HUES64 (cell line): ENCODE measurements around the gene MSN.

Source experiments
- H3K27ac ChIP-seq: 2 replicates; pipeline ENCODE4 v1.7.0; 2013; ENCODE audit warnings: low read depth, low read length, inconsistent platforms
- H3K27me3 ChIP-seq: 2 replicates; pipeline ENCODE4 v1.6.1; 2013; ENCODE audit warnings: mild to moderate bottlenecking, low read length; ENCODE audit not compliant: insufficient read depth
- H3K36me3 ChIP-seq: 2 replicates; pipeline ENCODE4 v1.6.1; 2013; ENCODE audit warnings: mild to moderate bottlenecking, low read length; ENCODE audit not compliant: insufficient read depth
- H3K4me1 ChIP-seq: 2 replicates; pipeline ENCODE4 v1.6.1; 2013; ENCODE audit warnings: mild to moderate bottlenecking, low read length, moderate library complexity; ENCODE audit not compliant: insufficient read depth
- H3K4me3 ChIP-seq: 2 replicates; pipeline ENCODE4 v1.5.1; 2013; ENCODE audit warnings: mild to moderate bottlenecking, low read length, moderate library complexity
- H3K9ac ChIP-seq: 2 replicates; pipeline ENCODE4 v1.6.1; 2013; ENCODE audit warnings: mild to moderate bottlenecking, low read depth, low read length
- H3K9me3 ChIP-seq: 2 replicates; pipeline ENCODE4 v1.6.1; 2013; ENCODE audit warnings: low read depth, low read length; ENCODE audit not compliant: insufficient read depth
- WGBS: fragments of 150-250, 120-280 bp; methylation state at CpG from one replicate; pipeline ENCODE4 v1.1.7; 2013; ENCODE audit warnings: missing lambda C conversion rate; 5-methylcytosine and 5-hydroxymethylcytosine counted together

MSN gene

DNA sequence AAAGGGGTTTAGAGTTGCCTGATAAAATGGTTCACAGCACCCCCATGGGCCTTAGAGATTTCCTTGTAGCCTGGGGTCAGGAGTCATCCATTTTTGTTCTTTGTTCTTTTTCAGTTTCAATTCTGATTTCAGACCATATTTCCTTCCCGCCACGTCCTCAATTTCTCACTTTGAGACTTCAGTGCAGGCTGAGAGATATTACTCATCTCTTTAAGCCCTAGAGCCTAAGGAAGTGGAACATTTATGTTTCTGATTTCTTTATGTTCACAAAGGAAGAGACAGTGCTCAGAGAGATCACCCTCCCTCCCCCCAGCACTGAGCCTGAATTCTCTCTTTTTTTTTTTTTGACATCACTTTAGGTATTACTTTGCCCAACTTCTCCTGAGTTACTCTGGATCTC, 56.3 kb downstream of the MSN start:
- H3K27me3 ChIP-seq = no peaks in the 10 kb centered on the region
- no peak overlapping the region for H3K9ac ChIP-seq

GRCh38 chrX:65726715-65727114, 59.3 kb downstream of the MSN start:
- WGBS = 0% methylated on average over 1 of the region's 1 CpG
- Histone ChIP-seq H3K4me1 (0 out of 2 replicates have a peak, but pooled peaks cover 11% of the 10 kb centered on the region), H3K36me3 (peaks cover 39% of the 10 kb centered on the region), H3K9me3 (no peaks in the 10 kb centered on the region), H3K27ac (no peak overlapping the region), H3K9ac (no peak overlapping the region), H3K4me3 (no peak overlapping the region), H3K27me3 (no peaks in the 10 kb centered on the region)

More for the DNA sequence above, 56.3 kb downstream of the MSN start:
- no peak overlapping the region for H3K4me3 ChIP-seq
- 0 out of 2 replicates have a peak, but pooled peaks cover 11% of the 10 kb centered on the region for H3K4me1 ChIP-seq
- 100% methylated on average over 2 of the region's 2 CpGs for WGBS
- peaks cover 12% of the 10 kb centered on the region; the same call in 1 of the 2 replicates for H3K36me3 ChIP-seq
- H3K9me3 ChIP-seq = no peaks in the 10 kb centered on the region
- no peak overlapping the region for H3K27ac ChIP-seq

DNA sequence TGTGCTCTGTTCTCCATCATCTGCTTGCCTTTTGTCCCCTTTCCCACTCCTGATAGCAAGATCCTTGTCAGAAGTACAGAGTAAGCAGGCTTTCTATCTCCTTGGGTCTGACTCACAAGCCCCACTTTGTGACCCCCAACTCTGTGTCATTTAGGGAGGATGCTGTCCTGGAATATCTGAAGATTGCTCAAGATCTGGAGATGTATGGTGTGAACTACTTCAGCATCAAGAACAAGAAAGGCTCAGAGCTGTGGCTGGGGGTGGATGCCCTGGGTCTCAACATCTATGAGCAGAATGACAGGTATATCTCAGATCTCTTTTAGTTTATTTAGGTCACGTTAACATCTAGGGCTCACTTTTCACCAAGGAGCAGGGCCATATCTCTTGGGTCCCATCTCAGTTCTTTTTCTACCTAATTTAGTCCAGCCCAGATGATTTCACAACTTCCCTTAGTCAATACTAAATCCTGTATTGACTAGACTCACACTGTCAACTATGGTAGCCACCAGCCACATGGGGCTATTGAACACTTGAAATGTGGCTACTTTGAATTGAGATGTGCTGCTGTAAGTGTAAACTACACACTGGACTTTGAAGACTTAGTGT, 64.3 kb downstream of the MSN start:
- Histone ChIP-seq H3K9me3 (no peaks in the 10 kb centered on the region), H3K4me3 (no peak overlapping the region), H3K9ac (no peak overlapping the region), H3K27me3 (no peaks in the 10 kb centered on the region), H3K27ac (no peak overlapping the region), H3K36me3 (peaks cover 83% of the 10 kb centered on the region), H3K4me1 (0 out of 2 replicates have a peak, but pooled peaks cover 3% of the 10 kb centered on the region)
- WGBS = 100% methylated on average over 1 of the region's 1 CpG

GRCh38 chrX:65740909-65741308, 73.5 kb downstream of the MSN start:
- peaks cover 56% of the 10 kb centered on the region for H3K36me3 ChIP-seq

GRCh38 chrX:65741823-65742222, 74.4 kb downstream of the MSN start:
- Histone ChIP-seq H3K9ac (no peak overlapping the region), H3K27me3 (no peaks in the 10 kb centered on the region), H3K9me3 (no peaks in the 10 kb centered on the region), H3K36me3 (peaks cover 50% of the 10 kb centered on the region), H3K4me1 (peaks cover 3% of the 10 kb centered on the region; the same call in 1 of the 2 replicates), H3K4me3 (no peak overlapping the region), H3K27ac (no peak overlapping the region)
- WGBS = 88% methylated on average over 1 of the region's 2 CpGs

More at GRCh38 chrX:65740909-65741308, 73.5 kb downstream of the MSN start:
- H3K27ac ChIP-seq = no peak overlapping the region
- H3K9me3 ChIP-seq = no peaks in the 10 kb centered on the region
- H3K27me3 ChIP-seq = no peaks in the 10 kb centered on the region
- H3K9ac ChIP-seq = no peak overlapping the region
- peaks cover 3% of the 10 kb centered on the region; the same call in 1 of the 2 replicates for H3K4me1 ChIP-seq
- no peak overlapping the region for H3K4me3 ChIP-seq

DNA sequence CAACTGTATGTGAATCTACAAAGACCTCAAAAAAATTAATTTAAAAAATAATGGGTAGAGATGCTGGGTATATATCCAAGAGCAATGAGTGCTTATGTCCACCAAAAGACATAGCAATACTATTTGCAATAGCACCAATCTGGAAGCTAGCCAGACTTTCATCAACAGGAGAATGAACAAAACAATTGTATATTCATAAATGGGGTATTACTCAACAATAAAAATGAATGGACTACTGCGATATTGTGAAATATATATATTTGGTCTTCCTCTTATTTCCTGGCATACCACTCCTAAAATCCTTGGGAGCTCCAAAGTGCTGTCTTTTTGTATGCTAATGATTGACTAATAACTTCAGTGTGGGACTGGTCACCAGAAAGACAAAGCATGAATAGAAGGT, 77.5 kb downstream of the MSN start:
- Histone ChIP-seq H3K9me3 (no peaks in the 10 kb centered on the region), H3K27ac (no peak overlapping the region), H3K27me3 (no peaks in the 10 kb centered on the region), H3K4me1 (peaks cover 3% of the 10 kb centered on the region; the same call in 1 of the 2 replicates), H3K4me3 (no peak overlapping the region), H3K36me3 (peaks cover 18% of the 10 kb centered on the region), H3K9ac (no peak overlapping the region)
- WGBS = no CpG with 5 or more reads among the region's 1 CpG

- H3K36me3 ChIP-seq = peaks cover 14% of the 10 kb centered on the region
- H3K9me3 ChIP-seq = 0 out of 2 replicates have a peak, but pooled peaks cover under 1% of the 10 kb centered on the region
- no peak overlapping the region for H3K9ac ChIP-seq
- no peak overlapping the region for H3K27ac ChIP-seq
- H3K4me3 ChIP-seq = no peak overlapping the region
- 72% methylated on average over 6 of the region's 6 CpGs for WGBS
- H3K27me3 ChIP-seq = no peaks in the 10 kb centered on the region
- H3K4me1 ChIP-seq = peaks cover 3% of the 10 kb centered on the region; the same call in 1 of the 2 replicates
Measured at GRCh38 chrX:65745427-65745826, 78.0 kb downstream of the MSN start.

DNA sequence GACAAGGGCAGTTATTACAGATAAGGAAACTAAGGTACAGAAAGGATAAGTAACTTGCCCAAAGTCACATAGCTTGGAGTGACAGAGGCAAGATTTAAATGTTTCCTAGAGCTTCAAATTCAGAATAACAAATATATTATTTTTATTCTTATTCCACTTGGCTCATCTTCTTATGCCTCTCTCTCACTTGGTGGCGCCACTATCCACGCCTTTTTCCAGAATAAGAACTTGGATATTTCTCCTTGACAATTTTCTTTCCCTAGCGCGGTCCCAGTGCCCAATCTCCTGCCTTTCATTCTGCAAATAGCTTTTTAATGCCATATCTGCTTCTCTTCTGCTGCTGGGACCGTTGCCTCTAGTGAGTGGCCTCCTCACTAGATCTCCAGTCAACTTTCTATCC, 78.5 kb downstream of the MSN start:
- Histone ChIP-seq H3K4me1 (peaks cover 3% of the 10 kb centered on the region; the same call in 1 of the 2 replicates), H3K9ac (no peak overlapping the region), H3K9me3 (0 out of 2 replicates have a peak, but pooled peaks cover 3% of the 10 kb centered on the region), H3K27me3 (no peaks in the 10 kb centered on the region), H3K27ac (no peak overlapping the region), H3K4me3 (no peak overlapping the region), H3K36me3 (peaks cover 8% of the 10 kb centered on the region; the same call in 1 of the 2 replicates)
- 73% methylated on average over 5 of the region's 5 CpGs for WGBS

DNA sequence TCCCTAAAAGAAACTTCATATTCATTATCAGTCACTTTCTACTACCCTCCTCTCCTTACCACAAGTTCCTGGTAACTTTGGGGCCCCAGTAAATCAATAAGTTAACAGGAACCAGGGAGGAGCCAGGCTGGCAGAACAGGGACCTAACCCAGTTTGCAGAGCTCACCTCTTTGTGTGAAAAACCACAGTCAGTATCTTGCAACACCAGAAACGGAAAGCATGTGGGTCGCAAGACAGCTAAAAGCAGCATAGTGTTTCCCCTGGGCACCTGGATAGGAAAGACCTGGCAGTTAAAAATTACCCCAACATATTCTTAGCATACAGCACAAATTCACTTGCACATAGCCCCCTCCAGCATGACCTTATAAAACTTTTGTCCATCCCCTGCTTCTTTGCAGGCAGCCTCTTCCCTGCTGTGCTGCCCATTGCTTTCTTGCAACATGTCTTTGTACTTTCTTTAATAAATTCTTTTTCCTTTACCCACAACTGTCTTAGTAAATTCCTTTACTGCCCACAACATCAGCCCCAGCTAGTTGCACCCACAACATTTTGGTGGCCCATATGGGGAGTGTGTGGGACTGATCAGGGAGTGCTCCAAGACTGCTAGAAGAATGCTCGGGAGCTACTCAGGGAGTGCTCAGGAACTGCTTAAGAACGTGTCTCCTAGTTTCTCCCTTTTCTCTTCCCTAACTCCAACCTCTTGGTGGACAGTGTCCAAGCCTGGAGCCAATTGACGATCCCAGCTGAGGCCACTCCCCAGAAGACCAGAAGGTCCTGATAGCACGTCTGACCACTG, 83.4 kb downstream of the MSN start:
- WGBS = 94% methylated on average over 6 of the region's 6 CpGs
- Histone ChIP-seq H3K27ac (no peak overlapping the region), H3K27me3 (no peaks in the 10 kb centered on the region), H3K36me3 (no peaks in the 10 kb centered on the region), H3K4me3 (no peak overlapping the region), H3K9me3 (0 out of 2 replicates have a peak, but pooled peaks cover 3% of the 10 kb centered on the region), H3K9ac (no peak overlapping the region), H3K4me1 (no peaks in the 10 kb centered on the region)

DNA sequence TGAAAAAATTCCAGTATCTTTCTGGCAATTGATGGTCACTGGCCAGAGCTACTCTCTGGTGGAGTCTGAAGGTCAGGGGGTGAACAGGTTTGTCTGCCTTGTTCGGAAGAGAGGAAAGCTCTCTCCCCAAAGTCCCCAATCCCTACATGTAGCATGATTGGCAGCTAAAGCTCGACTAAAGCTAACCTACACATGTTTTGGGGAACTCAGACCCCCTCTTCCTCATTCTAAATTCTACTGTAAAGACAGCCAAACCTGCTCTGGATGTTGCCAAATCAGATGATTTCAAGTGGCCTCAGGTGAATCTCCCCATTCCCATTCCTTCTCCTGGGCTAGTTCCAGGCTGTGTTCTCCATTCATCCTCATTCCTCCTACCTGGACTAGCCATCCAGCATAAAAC, 84.1 kb downstream of the MSN start:
- Histone ChIP-seq H3K4me1 (no peaks in the 10 kb centered on the region), H3K9ac (no peak overlapping the region), H3K27me3 (no peaks in the 10 kb centered on the region), H3K4me3 (no peak overlapping the region), H3K36me3 (no peaks in the 10 kb centered on the region), H3K27ac (no peak overlapping the region), H3K9me3 (0 out of 2 replicates have a peak, but pooled peaks cover 3% of the 10 kb centered on the region)
- 100% methylated on average over 2 of the region's 2 CpGs for WGBS

- no peak overlapping the region for H3K9ac ChIP-seq
- H3K36me3 ChIP-seq = no peaks in the 10 kb centered on the region
- H3K9me3 ChIP-seq = 0 out of 2 replicates have a peak, but pooled peaks cover 3% of the 10 kb centered on the region
- no peak overlapping the region for H3K27ac ChIP-seq
- no peaks in the 10 kb centered on the region for H3K27me3 ChIP-seq
- no peaks in the 10 kb centered on the region for H3K4me1 ChIP-seq
- 96% methylated on average over 3 of the region's 3 CpGs for WGBS
- no peak overlapping the region for H3K4me3 ChIP-seq
Measured at GRCh38 chrX:65752294-65752693, 84.8 kb downstream of the MSN start.
